Esophagus muscularis mucosa (tissue), 4 donors: ENCODE results near the gene PLD4.

Experiments used
- EP300 ChIP-seq: sonication (generic); formaldehyde crosslinking; IDR thresholded peaks from one replicate; pipeline ENCODE4 v1.6.1; 2017; ENCODE audit warnings: antibody characterized with exemption
- POLR2A ChIP-seq: fragments of 450-650 bp; IDR thresholded peaks from one replicate; pipeline ENCODE4 v1.6.1; 2017; ENCODE audit warnings: antibody characterized with exemption, moderate library complexity, mild to moderate bottlenecking, low read depth
- POLR2AphosphoS5 ChIP-seq, 2 donors: sonication (generic); formaldehyde crosslinking; IDR thresholded peaks; one replicate each; pipeline ENCODE4 v1.6.1; 2017; ENCODE audit warnings: antibody characterized with exemption in 2 of 2
- TF ChIP-seq, protein P1 (sequence below), 3 experiments: fragments of 200-600 bp in 2 of 3; fragments of 450-650 bp in 1 of 3; sonication (generic) in 2 of 3; IDR thresholded peaks; one replicate each; pipeline ENCODE4 v1.5.1; 2017 to 2019; ENCODE audit warnings: antibody characterized with exemption in 3 of 3, mild to moderate bottlenecking in 2 of 3, moderate library complexity in 1 of 3

DNA sequence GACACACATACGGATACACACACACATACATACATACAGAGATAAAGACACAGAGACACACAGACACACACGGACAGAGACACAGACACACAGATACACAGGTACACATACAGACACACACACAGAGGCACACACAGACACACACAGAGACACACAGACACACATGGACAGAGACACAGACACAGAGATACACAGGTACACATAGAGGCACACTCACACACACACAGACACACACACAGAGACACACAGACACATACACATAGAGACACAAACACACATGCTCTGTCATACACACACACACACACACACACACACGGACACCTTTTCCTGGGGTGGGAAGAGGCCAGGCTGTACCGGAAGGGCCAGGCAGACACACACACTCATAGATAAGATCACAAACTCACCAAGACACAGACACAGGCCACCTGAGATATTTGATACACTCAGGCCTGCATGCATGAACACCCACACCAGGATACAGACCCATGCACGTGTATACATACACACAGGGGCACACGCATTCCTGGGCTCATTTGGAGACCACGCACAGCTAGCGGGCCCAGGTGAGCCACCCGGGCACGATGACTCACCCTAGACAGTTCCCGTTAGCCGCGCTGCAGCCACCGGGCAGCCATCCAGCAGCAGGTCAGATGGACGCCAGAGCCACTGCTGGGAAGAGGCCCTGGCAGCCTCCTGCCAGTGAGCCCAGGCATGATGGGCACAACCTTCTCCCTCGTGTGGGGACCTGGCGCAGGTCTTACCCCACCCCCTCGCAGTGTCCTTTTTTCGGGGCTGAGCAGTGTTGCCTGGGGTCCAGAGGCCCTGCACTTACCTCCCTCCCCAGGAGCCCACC lies 55.3 kb downstream of the PLD4 start:
- TF ChIP-seq EP300: peak; percentile 44
- TF ChIP-seq, protein P1, sequence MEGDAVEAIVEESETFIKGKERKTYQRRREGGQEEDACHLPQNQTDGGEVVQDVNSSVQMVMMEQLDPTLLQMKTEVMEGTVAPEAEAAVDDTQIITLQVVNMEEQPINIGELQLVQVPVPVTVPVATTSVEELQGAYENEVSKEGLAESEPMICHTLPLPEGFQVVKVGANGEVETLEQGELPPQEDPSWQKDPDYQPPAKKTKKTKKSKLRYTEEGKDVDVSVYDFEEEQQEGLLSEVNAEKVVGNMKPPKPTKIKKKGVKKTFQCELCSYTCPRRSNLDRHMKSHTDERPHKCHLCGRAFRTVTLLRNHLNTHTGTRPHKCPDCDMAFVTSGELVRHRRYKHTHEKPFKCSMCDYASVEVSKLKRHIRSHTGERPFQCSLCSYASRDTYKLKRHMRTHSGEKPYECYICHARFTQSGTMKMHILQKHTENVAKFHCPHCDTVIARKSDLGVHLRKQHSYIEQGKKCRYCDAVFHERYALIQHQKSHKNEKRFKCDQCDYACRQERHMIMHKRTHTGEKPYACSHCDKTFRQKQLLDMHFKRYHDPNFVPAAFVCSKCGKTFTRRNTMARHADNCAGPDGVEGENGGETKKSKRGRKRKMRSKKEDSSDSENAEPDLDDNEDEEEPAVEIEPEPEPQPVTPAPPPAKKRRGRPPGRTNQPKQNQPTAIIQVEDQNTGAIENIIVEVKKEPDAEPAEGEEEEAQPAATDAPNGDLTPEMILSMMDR (IDR thresholded peaks at IDR 0.05): no peak
- TF ChIP-seq POLR2A: no peak
- TF ChIP-seq POLR2AphosphoS5 (IDR thresholded peaks at IDR 0.05): peak; percentile 75 to 81
